Hindlimb muscle (tissue), 1 donor: ENCODE data around the gene NEDD4L. TPM values are rescaled to one million over a fixed set of nuclear protein-coding genes. Genes with fewer than 3 reads are reported as not detected.
"Not testable (repeated sequence)": the region's sequence is repeated elsewhere in the genome, so short reads cannot be mapped to it uniquely, and the experiment has no call there.

ENCODE experiments used
- DNase-seq: peaks from one replicate; pipeline ENCODE4 v3.0.0-alpha.2; 2013
- polyA plus RNA-seq: library from polyadenylated mRNA; unstranded; fragments of 120-200 nt; gene quantifications from one replicate; pipeline ENCODE4 v1.2.1, GENCODE V29; 2013; ENCODE audit not compliant: insufficient read length

The NEDD4L gene
- polyA plus RNA-seq, 1 donor: 45.4 TPM

DNA sequence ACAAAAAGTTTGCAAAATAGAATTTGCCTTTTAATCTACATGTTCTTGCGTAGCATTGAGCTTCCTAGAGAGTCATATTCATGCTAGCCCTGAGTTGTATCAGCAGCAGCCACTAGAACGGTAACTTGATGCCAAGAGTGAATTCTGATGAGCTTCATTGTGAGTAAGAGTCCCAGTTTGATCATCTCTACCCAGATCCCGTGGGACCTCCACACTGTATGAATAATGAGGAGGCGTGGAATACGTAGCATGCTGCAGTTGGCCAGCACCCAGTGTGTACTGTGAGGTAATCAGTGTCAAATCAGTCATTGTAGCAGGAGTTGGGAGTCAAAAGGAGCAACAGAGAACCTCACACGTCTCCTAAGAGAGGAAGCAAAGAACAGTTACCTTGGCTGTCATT, 197.9 kb downstream of the NEDD4L start:
- DNase-seq: no peak

DNA sequence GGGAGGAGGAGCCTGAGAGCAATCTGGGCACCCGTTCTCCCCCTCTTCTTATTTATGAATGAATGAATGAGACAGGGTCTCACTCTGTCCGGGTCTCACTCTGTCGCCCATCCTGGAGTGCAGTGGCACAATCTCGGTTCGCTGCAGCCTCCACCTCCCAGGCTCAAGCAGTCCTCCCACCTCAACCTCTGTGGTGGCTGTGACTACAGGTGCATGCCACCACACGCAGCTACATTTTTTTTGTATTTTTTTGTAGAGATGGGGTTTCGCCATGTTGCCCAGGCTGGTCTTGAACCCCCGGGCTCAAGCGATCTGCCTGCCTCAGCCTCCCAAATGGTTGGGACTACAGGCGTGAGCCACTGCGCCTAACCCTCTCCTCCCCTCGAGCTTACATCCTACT, 198.4 kb downstream of the NEDD4L start:
- no peak for DNase-seq

DNA sequence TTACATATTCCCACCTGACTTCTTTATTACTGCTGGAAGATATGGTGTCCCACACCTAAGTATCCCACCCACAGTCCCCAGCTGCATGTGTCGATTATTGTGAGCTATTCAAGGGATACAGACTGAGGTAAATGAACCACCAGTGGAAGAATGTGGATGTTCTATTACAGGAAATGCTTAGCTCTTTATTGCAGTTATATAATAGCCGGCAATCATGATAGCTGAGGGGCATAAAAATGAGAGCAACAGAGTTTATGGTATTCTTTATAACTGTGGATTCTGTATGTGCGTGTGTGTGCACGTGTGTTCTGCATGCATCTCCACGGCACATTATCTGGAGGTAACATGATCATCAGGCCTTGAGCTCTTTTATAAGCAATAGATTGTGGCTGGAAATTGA, 198.9 kb downstream of the NEDD4L start:
- DNase-seq: no peak

DNA sequence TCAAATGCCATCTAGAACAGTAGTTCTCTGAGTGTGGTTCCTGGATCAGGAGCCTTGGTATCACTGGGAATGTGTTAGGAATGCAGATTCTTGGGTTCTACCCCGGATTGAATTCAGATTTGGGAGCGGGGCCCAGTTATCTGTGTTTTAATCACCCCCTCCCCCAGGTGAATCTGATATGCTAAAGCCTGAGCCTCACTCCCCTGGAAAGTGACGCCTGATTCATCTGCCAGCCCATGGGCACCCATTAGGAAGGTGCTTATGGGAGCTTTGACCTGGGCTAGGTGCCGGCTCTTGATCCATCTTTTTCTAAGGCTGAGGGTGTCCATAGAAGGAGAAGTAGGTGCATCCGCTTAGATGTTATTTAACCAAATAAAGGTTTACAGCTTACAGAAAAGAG, 199.4 kb downstream of the NEDD4L start:
- no peak for DNase-seq

DNA sequence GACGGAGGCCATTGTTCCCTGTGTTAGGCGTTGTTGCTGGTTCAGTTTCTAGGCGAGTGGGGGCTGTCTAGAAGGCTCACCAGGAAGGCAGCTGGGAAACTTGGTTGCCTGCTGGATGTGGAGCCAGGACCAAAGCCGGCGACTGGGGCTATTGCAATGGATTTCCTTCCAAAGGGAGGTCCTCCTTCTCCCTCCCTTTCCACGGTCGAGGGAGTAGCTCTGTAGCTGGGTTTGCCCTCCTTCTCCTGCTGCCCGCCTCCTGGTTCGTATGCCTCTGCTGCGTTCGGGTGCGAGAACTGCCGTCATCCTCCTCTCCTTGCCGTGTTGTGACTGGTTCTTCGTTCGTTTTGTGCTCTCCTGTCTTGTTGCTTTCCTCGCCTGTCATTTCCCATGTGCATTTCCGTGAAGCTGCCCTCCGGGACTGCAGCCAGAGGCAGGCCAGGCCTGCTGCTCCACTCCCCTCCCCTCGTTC, 203.4 kb downstream of the NEDD4L start:
- DNase-seq: no peak

DNA sequence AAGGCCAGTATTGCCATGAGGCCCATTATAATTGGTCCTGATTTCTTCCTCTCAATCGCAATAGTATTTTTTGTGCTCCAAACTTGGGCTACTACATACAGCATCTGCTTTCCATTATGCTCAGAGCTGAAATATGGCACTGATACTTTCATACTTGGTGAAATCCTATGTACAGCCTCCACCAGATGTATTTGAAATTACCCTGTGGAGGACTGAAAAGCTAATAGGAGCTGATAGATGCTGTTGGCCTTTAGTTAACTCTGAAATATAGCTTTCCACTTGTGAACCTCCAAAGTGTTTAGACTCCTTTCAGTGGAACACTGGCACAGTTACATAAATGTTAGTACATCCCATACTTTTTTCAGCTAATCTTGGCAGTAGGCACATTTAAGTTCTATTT, 205.7 kb downstream of the NEDD4L start:
- DNase-seq: peak; percentile 70

DNA sequence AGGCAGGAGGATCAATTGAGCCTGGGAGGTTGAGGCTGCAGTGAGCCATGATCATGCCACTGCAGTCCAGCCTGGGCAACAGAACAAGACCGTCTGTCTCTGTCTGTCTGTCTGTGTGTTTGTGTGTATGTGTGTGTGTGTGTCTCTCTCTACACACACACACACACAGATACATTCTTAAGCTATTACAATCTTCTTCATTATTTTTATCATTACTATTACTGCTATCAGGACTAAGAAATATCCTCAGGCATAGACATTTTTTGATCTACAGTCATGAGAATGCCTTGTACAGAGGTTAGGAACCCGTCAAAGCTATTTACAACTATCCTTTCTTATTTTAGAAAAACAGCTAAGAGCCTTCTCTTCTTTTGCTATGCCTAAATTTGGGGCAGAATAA, 207.4 kb downstream of the NEDD4L start:
- DNase-seq: no peak

DNA sequence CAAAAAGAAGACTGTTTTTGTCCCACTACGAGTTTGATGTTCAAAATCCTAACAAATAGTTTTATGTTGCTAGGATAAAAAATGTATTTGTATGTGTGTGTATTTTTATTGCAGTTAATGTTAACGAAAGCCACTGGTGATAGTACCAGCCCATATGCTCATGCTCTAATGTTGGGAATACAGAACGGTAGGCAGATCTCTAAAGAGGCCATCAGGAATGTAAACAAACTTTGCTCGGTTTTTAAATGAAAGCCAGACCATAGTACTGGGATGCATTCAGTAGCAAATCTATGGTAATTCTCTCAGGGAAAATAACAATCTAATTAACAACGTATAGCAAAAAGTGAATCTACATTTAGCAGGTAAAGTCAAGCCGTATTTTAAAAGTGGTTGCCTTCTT, 208.1 kb downstream of the NEDD4L start:
- no peak for DNase-seq

DNA sequence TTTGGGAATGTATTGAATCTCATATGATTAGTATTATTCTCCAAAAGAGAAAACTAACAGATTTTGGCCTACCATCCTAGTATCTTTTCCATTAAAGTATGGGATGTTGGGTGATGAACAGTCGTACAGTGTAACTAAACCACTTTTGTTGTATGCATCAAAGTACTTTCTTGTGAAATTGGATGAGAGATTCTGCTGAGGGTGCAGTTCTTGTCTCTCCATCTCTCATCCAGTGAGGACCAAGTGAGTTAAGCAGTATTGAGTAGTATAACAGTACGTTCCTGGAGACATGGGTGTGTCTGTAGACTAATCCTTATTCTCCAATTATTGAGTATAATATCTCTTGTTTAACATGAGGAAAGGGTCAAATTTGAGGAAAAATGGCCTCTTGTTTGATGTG, 209.3 kb downstream of the NEDD4L start:
- DNase-seq: no peak

DNA sequence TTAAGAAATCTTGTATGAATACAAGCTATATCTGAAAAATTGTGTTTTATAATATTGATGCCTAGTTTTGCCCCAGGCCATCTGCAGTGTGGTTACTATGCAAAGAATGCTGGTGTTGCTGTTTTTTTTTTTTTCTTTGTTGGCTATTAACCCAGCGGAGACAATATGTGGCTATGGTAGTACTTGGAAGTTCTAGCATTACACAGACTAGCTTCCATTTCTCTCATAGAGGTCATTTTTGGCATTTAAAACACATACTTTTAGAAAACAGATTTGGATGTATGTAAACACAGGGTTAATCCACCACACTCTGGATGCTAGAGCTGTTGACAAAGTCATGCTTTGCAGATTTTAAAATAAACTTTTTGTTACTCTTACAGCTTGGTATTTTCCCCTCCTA, 209.8 kb downstream of the NEDD4L start:
- no peak for DNase-seq

DNA sequence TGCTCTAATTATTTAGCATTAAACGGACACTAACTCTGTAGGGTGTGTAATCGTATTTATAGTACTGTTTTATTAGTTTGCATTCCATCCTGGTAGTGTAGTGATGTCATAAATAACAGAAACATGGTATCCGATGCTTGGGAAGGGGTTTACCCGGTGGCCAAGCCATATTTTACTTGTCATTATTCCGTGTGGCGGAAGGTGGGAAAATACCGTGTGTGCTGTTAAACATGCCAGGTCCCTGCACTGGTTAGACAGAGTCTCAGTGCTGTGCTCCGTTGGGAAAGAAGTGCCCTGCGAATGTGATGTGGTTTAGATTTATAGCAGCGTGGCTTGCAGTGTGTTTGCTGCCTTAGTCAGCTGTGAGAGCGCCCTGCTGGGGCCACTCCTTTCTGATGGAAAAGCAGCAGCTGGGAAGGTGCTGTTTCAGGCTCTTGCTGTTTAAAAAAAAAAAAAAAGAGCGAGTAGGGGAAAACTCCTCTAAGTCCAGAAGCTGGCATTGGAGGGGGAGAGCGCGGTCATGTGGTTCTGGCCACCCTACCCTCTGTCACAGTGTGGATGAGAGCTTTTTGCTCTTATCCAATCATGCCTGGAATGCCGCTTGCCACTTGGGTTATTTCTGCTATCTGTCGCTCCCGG, 211.0 kb downstream of the NEDD4L start:
- no peak for DNase-seq

DNA sequence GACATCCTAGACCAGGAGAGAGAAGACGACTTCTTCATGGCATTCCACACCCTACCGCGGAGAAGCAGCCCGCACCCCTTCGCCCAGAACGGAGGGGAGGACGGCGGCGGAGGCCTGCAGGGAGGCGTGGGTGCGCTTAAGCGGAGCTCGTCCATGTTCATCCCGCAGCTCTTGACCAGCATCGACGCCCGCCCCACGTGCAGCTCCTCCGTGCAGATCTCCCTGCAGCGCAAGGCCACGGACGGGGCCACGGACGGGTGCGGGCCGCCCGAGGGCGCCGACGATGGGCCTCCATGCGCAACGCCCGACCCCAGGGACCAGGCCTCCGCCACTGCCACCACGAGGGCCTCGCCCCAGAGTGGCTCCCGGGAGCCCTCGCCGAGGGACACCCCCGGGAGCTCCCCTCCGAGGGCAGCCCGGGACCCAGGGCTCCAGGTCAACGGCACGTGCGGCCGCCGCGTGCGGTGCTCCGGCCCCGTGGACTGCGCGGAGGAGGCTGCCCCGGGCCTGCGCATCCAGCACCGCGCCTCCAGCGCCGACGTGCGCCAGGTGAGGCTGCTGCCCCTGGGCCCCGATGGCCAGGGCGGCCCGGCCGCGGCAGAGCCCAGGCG, 211.8 kb downstream of the NEDD4L start:
- DNase-seq: no peak

DNA sequence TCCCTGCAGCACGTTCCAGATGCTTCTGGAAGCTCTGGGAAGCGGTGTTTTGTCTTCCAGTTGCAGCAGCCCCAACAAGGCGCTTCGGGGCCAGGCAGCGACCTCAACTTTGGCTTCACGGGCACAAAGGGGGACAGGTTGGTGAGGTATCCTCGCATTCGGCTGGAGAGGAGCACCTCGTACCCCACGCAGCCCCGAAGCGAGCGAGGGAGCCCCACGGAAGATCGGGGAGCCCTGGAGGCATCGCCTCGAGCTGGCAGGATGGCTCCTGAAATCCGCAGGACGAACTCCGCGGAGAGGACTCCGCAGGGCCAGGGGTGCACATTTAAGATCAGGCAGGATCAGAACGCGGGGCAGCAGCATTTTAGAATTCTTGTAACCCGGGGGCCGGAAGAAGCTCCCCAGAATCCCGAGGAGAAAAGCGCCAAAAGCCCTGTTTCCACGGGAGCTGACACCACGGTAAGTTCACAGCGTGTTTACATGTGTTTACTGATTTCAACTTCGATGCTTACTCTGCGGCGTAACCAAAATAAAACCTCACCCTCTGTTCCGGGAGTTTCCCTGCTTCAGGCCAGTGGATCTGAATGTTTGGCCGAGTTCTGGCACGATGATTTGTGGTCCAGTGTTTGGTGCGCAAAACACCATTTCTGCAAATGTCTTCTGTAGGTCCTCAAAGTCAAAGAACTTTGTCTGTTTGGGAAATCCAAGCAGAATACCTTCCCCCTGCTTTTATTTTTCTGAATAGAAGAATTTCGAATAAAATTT, 212.5 kb downstream of the NEDD4L start:
- DNase-seq: no peak

DNA sequence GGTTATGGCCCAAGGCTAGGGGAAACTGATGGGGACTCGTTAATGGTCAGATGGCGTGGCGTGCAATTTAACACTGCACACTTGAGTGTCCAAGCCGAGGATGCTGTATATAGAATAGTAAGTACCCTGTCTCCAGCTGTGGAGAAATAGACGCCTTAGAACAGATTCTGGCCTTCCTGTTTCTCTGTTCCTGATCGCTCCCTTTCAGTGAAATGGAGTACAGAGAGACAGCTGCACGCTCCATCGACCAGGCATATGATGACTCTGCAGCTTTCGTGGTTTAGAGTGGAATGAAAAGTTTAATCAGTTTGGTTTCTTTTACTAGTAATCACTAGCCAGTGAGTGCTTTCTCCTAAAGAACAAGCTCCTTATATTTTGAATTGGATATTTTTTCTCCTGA, 213.4 kb downstream of the NEDD4L start:
- no peak for DNase-seq

DNA sequence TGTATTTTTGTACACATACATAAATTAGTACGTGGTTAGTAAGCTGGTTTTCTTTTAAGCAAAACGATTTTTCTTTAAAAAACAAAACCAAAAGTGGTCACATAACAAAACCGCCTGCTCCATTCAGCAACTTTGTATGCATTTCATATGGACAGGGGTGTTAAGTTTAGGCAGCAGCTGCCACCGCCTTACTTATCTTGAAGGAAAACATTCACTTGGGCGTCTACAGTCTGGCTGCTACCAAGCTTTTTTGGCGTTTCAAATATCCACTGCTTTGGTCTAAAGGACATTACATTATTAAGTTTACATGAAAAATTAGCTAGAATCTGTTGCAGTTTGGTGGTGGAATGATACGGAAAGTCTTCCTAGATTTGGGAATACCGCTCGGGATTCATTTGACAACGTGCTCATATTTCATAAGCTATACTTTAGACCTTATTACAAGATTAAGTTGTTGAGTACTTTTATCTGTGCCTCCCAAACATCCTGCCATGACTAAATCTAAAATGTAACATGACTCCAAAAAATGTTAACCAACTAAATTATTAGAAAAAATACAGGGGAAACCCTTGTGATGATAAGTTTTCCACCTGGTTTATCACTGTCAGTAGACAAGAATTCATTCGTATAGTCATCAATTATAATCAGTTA, 214.8 kb downstream of the NEDD4L start:
- DNase-seq: no peak

DNA sequence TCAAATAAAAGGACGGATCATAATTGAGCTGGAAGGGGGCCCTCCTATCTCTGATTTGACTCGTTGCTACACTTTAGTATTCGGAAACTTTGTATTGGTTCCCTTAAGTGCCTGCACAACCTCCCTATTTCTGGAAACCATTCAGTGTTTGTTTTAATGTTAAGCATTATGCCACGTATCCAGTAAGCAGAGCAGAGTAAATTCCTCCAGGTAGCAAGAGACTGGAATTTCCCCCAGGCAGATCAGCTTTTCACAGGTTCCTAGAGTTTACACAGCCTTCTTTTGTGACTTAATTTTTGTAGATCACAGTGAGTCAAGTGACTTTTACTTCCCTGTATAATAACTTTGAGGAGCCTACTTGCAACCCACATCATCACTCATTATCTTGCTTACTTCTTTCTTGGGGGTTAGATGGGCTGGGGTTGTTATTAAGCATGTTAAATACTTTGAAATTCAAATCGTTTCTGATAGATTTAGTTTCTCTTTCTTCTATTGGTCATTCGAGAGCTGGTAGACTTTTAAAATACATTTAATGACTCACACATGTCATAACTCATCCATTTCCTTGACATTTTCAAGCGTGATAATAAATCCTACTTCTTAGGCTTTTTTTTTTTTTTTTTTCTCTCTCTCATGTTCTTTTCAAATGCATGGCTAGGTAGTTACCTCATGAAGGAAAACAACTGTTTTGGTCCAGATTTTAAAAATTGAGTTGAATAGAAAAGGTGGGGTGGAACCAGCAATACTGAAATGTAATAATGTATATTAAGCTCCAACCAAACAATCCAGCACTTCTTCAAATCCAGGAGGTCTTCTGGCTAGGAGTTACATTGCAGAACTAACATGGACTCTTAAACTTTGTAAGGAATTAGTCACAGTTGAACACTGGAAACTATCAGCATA, 219.3 kb downstream of the NEDD4L start:
- no peak for DNase-seq

DNA sequence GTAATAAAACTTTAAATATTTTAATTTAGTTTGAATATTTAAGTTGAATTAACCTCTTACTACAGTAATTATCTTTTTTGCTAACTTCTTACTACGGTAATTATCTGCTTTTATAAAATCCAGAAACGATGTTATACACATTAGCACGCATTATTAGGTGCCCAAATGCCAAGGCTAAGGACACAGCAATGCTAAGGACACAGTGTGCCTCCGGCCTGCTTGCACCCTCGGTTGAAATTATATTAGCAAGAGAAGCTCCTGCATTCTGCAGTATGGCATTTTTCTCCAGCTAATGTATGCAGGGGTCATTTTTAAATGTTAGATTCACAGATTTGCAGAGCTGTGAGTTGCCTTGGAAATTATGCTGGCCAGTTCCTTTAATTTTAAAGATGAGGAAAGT, 220.0 kb downstream of the NEDD4L start:
- DNase-seq: no peak

DNA sequence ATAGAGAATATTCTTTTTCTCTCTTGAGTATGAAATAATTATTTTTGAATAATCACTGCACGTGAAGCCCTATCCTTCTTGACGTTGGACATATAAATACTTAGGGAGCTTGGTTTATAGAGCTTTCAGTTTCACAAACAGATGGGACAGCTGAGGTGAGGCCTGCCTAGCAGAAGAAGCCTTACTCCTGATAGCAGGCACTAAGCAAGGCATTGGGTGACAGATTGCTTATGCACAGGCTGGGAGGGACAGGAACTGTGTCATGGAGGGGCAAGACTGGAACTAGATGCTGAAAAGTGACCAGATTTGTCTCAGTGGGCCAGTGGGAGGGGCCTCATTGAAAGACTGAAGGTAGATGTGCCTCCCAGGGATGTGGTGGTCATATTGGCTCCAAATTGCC, 220.8 kb downstream of the NEDD4L start:
- DNase-seq: no peak

DNA sequence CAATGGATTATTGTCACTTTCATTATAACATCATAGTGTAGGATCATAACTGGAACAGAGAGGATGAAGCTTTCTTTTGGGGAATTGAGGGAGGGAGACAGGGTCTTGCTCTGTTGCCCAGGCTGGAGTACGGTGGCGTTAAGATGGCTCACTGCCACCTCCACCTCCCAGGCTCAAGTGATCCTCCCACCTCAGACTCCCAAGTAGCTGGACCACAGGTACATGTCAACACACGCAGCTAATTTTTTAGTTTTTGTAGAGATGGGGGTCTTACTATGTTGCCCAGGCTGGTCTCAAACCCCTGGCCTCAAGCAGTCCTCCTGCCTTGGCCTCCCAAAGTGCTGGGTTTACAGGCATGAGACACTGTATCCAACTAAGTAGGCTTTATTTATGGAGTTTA, 221.5 kb downstream of the NEDD4L start:
- DNase-seq: not testable (repeated sequence)

DNA sequence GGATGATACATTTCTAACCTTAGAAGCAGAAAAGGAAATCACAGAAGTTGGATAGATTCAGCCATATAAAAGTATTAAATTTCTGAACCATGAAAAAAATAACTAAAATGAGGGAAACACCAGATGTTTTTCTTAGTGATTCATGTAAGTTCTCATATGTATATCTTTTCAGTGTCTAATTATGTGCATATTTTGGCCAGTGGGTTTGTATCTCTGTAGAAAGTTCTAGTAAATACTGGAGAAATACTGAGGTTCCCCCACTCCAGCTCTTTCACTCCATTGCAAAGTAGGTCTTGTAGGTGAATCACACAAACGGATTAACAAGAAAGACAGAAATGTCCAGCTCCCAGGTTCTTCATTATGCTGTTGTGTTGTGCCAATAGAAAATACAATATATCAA, 222.3 kb downstream of the NEDD4L start:
- DNase-seq: no peak

DNA sequence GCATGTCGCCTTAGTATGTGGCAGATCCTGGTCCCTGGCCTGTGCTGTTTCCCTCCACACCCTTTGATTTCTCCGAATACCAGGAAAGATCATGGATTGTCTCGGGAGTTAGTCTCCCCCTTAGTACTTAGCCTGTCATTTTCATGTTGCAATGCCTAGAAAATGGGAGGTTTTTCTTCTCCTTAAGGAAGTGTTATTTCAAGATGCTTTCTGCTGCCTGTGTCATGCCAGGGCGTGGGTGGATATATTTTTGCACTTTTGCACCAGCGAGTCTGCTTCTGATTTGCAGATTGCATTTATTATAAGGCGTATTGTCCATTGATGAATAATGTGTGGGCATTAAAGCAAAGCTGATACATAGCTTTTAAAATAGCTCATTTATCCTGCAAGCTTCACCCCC, 223.5 kb downstream of the NEDD4L start:
- DNase-seq: no peak

DNA sequence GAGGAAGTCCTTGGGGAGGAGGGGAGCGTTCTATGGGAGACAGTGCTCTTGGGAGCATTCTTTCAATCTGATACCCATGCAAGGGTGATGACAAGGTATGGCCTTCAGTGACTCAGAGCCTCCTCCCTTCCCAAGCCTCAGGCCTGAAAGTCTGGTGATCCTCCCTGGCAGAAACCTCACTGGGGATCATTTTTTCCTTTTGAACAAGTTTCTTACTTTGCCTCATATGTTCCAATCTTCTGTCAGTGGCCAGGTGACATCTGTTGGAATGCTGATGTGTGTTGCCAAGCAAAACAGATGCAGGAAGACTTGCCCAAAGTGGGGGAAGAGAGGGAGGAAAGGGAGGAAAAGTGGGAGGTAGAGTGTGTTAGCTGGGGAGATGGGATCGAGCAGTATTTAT, 224.8 kb downstream of the NEDD4L start:
- DNase-seq: peak; percentile 43
